Measurements from ENCODE around the gene WHRN.

Gene WHRN

DNA sequence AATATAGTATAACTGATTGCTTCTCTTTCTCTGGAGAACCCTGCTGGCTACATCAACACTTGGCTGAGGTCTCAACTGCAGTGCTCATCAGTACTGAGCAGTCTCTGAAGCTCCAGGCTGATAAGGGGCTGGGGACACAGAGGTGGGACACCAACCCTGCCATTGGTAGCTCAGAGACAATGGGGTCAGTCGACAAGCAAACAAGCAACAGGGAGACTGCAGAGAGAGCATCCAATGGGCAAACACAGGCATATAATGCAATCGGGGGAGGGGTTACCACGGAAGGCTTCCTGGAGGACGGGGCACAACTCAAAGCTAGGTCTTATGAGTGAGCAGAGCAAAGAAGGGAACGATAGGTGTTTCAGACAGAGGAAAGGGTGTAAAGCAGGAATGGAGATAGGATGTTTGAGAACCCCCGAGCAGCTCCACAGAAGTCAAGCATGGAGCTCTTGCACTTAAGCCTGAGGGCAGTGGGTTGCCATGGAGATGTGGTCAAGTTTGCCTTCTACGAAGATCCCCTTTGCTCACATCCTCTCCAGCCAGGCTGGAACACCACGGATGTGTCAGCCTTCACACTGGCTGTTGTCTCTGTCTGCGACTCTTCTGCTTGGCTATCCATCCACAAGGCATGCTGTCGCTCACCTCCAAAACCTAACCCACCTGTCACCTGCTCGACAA lies 96.0 kb downstream of the WHRN start:
- no peak overlapping the region for H2AFZ ChIP-seq (ENCODE audit: low read length, unreplicated experiment)
- H3K79me2 ChIP-seq (ENCODE audit: control insufficient read depth, insufficient read depth, low read length, unreplicated experiment) = no peaks in the 10 kb centered on the region
- no peaks in the 10 kb centered on the region for H3K27me3 ChIP-seq (ENCODE audit: insufficient read depth, low read length)
- H3K36me3 ChIP-seq (ENCODE audit: insufficient read depth, low read length) = no peaks in the 10 kb centered on the region
- H3K4me1 ChIP-seq (ENCODE audit: control insufficient read depth, insufficient read depth, low read length, unreplicated experiment) = no peaks in the 10 kb centered on the region
- H3K27ac ChIP-seq (ENCODE audit: low read depth, low read length) = no peak overlapping the region
- no peak overlapping the region for H3K4me3 ChIP-seq (ENCODE audit: low read depth, low read length)

GRCh38 chr9:114408645-114409044 lies 96.6 kb downstream of the WHRN start:
- Histone ChIP-seq H3K27me3 (ENCODE audit: insufficient read depth, low read length) (no peaks in the 10 kb centered on the region), H2AFZ (ENCODE audit: low read length, unreplicated experiment) (no peak overlapping the region), H3K27ac (ENCODE audit: low read depth, low read length) (no peak overlapping the region), H3K4me1 (ENCODE audit: control insufficient read depth, insufficient read depth, low read length, unreplicated experiment) (no peaks in the 10 kb centered on the region), H3K79me2 (ENCODE audit: control insufficient read depth, insufficient read depth, low read length, unreplicated experiment) (no peaks in the 10 kb centered on the region), H3K36me3 (ENCODE audit: insufficient read depth, low read length) (no peaks in the 10 kb centered on the region), H3K4me3 (ENCODE audit: low read depth, low read length) (no peak overlapping the region)

DNA sequence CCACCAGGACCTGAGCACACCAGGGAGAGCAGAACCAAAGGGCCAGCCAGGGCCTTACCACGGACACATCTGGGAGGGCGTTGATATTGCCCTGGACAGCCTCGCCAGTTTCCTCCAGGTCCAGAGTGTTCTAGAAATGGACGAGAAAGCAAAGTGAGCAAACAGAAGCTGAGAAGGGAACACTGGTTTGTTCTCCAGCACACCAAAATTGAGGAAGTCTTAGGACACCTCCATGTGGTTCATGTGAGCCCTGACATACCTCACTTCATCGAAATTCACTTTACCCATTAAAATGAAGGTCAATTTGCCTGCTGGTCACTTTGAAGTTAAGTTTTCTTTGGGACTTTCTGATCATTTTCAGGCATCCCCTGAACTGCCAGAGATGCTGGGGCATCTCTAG lies 97.4 kb downstream of the WHRN start:
- Histone ChIP-seq H3K79me2 (ENCODE audit: control insufficient read depth, insufficient read depth, low read length, unreplicated experiment) (no peaks in the 10 kb centered on the region), H2AFZ (ENCODE audit: low read length, unreplicated experiment) (no peak overlapping the region), H3K4me3 (ENCODE audit: low read depth, low read length) (no peak overlapping the region), H3K27ac (ENCODE audit: low read depth, low read length) (no peak overlapping the region), H3K36me3 (ENCODE audit: insufficient read depth, low read length) (no peaks in the 10 kb centered on the region), H3K4me1 (ENCODE audit: control insufficient read depth, insufficient read depth, low read length, unreplicated experiment) (no peaks in the 10 kb centered on the region), H3K27me3 (ENCODE audit: insufficient read depth, low read length) (no peaks in the 10 kb centered on the region)

- H3K36me3 ChIP-seq (ENCODE audit: insufficient read depth, low read length) = no peaks in the 10 kb centered on the region
- H3K27me3 ChIP-seq (ENCODE audit: insufficient read depth, low read length) = no peaks in the 10 kb centered on the region
- no peak overlapping the region for H2AFZ ChIP-seq (ENCODE audit: low read length, unreplicated experiment)
- H3K4me3 ChIP-seq (ENCODE audit: low read depth, low read length) = no peak overlapping the region
- H3K27ac ChIP-seq (ENCODE audit: low read depth, low read length) = no peak overlapping the region
- H3K4me1 ChIP-seq (ENCODE audit: control insufficient read depth, insufficient read depth, low read length, unreplicated experiment) = no peaks in the 10 kb centered on the region
- no peaks in the 10 kb centered on the region for H3K79me2 ChIP-seq (ENCODE audit: control insufficient read depth, insufficient read depth, low read length, unreplicated experiment)
Measured at GRCh38 chr9:114406441-114406840, 98.8 kb downstream of the WHRN start.

- Histone ChIP-seq H3K27ac (ENCODE audit: low read depth, low read length) (no peak overlapping the region), H3K79me2 (ENCODE audit: control insufficient read depth, insufficient read depth, low read length, unreplicated experiment) (no peaks in the 10 kb centered on the region), H2AFZ (ENCODE audit: low read length, unreplicated experiment) (no peak overlapping the region), H3K4me3 (ENCODE audit: low read depth, low read length) (no peak overlapping the region), H3K4me1 (ENCODE audit: control insufficient read depth, insufficient read depth, low read length, unreplicated experiment) (no peaks in the 10 kb centered on the region), H3K27me3 (ENCODE audit: insufficient read depth, low read length) (no peaks in the 10 kb centered on the region), H3K36me3 (ENCODE audit: insufficient read depth, low read length) (no peaks in the 10 kb centered on the region)
Measured at GRCh38 chr9:114405294-114406034, 99.8 kb downstream of the WHRN start.

- H3K79me2 ChIP-seq (ENCODE audit: control insufficient read depth, insufficient read depth, low read length, unreplicated experiment) = no peaks in the 10 kb centered on the region
- no peak overlapping the region for H3K4me3 ChIP-seq (ENCODE audit: low read depth, low read length)
- no peaks in the 10 kb centered on the region for H3K36me3 ChIP-seq (ENCODE audit: insufficient read depth, low read length)
- H3K27ac ChIP-seq (ENCODE audit: low read depth, low read length) = no peak overlapping the region
- no peaks in the 10 kb centered on the region for H3K4me1 ChIP-seq (ENCODE audit: control insufficient read depth, insufficient read depth, low read length, unreplicated experiment)
- H3K27me3 ChIP-seq (ENCODE audit: insufficient read depth, low read length) = no peaks in the 10 kb centered on the region
- H2AFZ ChIP-seq (ENCODE audit: low read length, unreplicated experiment) = no peak overlapping the region
Measured at GRCh38 chr9:114404531-114404930, 100.7 kb downstream of the WHRN start.

DNA sequence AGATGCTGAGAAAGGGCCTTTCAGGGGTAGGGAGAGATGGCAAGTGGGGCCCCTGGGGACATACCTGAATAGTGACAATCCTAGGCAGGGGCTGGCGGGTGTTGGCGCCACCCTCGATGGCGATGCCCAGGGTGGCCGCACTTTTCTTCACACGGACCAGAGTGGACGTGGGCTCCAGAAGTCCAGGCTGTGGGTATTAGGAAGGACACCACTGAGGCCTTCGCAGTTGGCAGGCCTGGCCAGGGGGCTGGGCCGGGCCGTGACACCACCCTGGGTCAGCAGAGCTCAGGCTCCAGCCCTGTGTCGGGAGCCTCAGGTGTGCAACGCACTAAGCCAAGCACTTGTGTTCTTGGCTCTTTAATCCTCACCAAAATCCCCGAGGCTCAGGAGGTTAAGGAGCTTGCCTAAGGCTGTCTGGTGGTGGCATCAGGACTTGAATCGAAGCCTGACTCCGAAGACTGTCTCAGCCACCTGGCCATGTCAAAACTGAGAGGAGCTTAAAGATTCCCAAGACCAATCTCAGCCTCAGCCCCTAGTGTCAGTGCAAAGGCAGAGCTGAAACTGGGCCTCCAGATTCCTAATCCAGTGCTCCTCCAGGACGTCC lies 102.0 kb downstream of the WHRN start:
- Histone ChIP-seq H3K36me3 (ENCODE audit: insufficient read depth, low read length) (no peaks in the 10 kb centered on the region), H3K4me3 (ENCODE audit: low read depth, low read length) (no peak overlapping the region), H2AFZ (ENCODE audit: low read length, unreplicated experiment) (no peak overlapping the region), H3K79me2 (ENCODE audit: control insufficient read depth, insufficient read depth, low read length, unreplicated experiment) (no peaks in the 10 kb centered on the region), H3K27ac (ENCODE audit: low read depth, low read length) (no peak overlapping the region), H3K4me1 (ENCODE audit: control insufficient read depth, insufficient read depth, low read length, unreplicated experiment) (no peaks in the 10 kb centered on the region), H3K27me3 (ENCODE audit: insufficient read depth, low read length) (no peaks in the 10 kb centered on the region)

- H3K36me3 ChIP-seq (ENCODE audit: insufficient read depth, low read length) = no peaks in the 10 kb centered on the region
- H3K4me3 ChIP-seq (ENCODE audit: low read depth, low read length) = no peak overlapping the region
- H3K79me2 ChIP-seq (ENCODE audit: control insufficient read depth, insufficient read depth, low read length, unreplicated experiment) = no peaks in the 10 kb centered on the region
- no peaks in the 10 kb centered on the region for H3K27me3 ChIP-seq (ENCODE audit: insufficient read depth, low read length)
- H3K27ac ChIP-seq (ENCODE audit: low read depth, low read length) = no peak overlapping the region
- no peak overlapping the region for H2AFZ ChIP-seq (ENCODE audit: low read length, unreplicated experiment)
- no peaks in the 10 kb centered on the region for H3K4me1 ChIP-seq (ENCODE audit: control insufficient read depth, insufficient read depth, low read length, unreplicated experiment)
Measured at GRCh38 chr9:114401344-114401743, 103.9 kb downstream of the WHRN start.

GRCh38 chr9:114400772-114401171 lies 104.5 kb downstream of the WHRN start:
- Histone ChIP-seq H3K27me3 (ENCODE audit: insufficient read depth, low read length) (no peaks in the 10 kb centered on the region), H3K36me3 (ENCODE audit: insufficient read depth, low read length) (no peaks in the 10 kb centered on the region), H3K4me3 (ENCODE audit: low read depth, low read length) (no peak overlapping the region), H3K4me1 (ENCODE audit: control insufficient read depth, insufficient read depth, low read length, unreplicated experiment) (no peaks in the 10 kb centered on the region), H2AFZ (ENCODE audit: low read length, unreplicated experiment) (no peak overlapping the region), H3K27ac (ENCODE audit: low read depth, low read length) (no peak overlapping the region), H3K79me2 (ENCODE audit: control insufficient read depth, insufficient read depth, low read length, unreplicated experiment) (no peaks in the 10 kb centered on the region)

DNA sequence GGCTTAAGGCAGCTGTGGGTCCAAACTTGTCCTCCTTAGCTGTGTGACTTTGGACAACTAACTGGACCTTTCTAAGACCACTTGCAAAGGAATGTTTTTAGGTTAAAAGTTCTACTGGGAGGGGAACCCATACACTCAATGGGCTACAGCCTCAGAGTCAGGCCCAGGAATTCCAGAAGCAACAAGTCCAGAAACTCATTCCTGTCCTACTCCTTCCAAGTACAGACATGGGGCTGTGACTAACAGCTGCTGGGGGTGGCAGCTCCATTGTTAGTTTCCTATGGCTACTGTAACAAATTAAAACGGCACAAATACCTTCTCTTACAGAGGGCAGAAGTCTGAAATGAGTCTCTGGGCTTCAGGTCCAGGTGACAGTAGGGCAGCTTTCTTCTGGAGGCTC lies 105.1 kb downstream of the WHRN start:
- Histone ChIP-seq H2AFZ (ENCODE audit: low read length, unreplicated experiment) (no peak overlapping the region), H3K79me2 (ENCODE audit: control insufficient read depth, insufficient read depth, low read length, unreplicated experiment) (no peaks in the 10 kb centered on the region), H3K27ac (ENCODE audit: low read depth, low read length) (no peak overlapping the region), H3K4me1 (ENCODE audit: control insufficient read depth, insufficient read depth, low read length, unreplicated experiment) (no peaks in the 10 kb centered on the region), H3K36me3 (ENCODE audit: insufficient read depth, low read length) (no peaks in the 10 kb centered on the region), H3K27me3 (ENCODE audit: insufficient read depth, low read length) (no peaks in the 10 kb centered on the region), H3K4me3 (ENCODE audit: low read depth, low read length) (no peak overlapping the region)

DNA sequence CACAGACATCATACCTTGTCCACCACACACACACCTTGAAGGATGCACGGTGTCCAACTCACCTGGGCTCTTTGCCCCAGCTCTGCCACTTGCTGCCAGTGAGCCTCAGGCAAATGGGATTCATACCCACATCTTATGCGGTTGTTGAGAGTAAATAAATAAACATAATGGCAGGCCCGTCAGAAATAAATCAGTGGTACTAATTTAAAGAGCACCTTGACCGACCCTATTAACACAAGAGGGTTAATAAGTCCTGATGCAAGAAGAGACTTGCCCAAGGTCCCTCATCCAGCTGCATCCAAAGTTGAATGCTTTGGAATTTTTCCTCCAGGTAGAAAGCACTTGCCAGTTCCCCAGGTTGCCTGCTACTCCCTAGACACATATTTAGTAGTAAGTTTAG lies 105.9 kb downstream of the WHRN start:
- H3K36me3 ChIP-seq (ENCODE audit: insufficient read depth, low read length) = no peaks in the 10 kb centered on the region
- no peak overlapping the region for H2AFZ ChIP-seq (ENCODE audit: low read length, unreplicated experiment)
- no peak overlapping the region for H3K4me3 ChIP-seq (ENCODE audit: low read depth, low read length)
- no peaks in the 10 kb centered on the region for H3K27me3 ChIP-seq (ENCODE audit: insufficient read depth, low read length)
- no peaks in the 10 kb centered on the region for H3K79me2 ChIP-seq (ENCODE audit: control insufficient read depth, insufficient read depth, low read length, unreplicated experiment)
- no peaks in the 10 kb centered on the region for H3K4me1 ChIP-seq (ENCODE audit: control insufficient read depth, insufficient read depth, low read length, unreplicated experiment)
- H3K27ac ChIP-seq (ENCODE audit: low read depth, low read length) = no peak overlapping the region

Data from ACC112 (cell line).